Cardiac fibroblast (primary cell): ENCODE measurements around the gene SH3RF3.

Experiments used
- DNase-seq, 2 donors: peaks; one replicate each; pipeline versions ENCODE4 v3.0.0 to v3.0.0-alpha.2; 2010; ENCODE audit warnings: low read depth in 2 of 2
- H3K4me3 ChIP-seq, 2 donors: replicated peaks in 1 of 2; 1 replicate in 1 of 2; 2 replicates in 1 of 2; pipeline ENCODE4 v1.5.1; 2011; ENCODE audit warnings: low read depth in 2 of 2, low read length in 2 of 2, mild to moderate bottlenecking in 2 of 2, moderate library complexity in 1 of 2
- CTCF ChIP-seq: IDR thresholded peaks from one replicate; pipeline ENCODE4 v1.5.1; 2011; ENCODE audit warnings: low read depth, mild to moderate bottlenecking, low read length, inconsistent platforms

SH3RF3 gene

GRCh38 chr2:109401370-109401769, 272.4 kb downstream of the SH3RF3 start:
- no peak for DNase-seq
- TF ChIP-seq CTCF, result no peak

GRCh38 chr2:109402180-109402579, 273.2 kb downstream of the SH3RF3 start:
- no peak overlapping the region for H3K4me3 ChIP-seq
- TF ChIP-seq CTCF, result no peak
- no peak for DNase-seq

More at GRCh38 chr2:109401370-109401769, 272.4 kb downstream of the SH3RF3 start:
- no peak overlapping the region for H3K4me3 ChIP-seq

- H3K4me3 ChIP-seq, result no peak overlapping the region
- no peak for TF ChIP-seq CTCF
- no peak for DNase-seq
Observed at GRCh38 chr2:109402980-109403840, 274.2 kb downstream of the SH3RF3 start.

- TF ChIP-seq CTCF, result no peak
- no peak overlapping the region for H3K4me3 ChIP-seq
- no peak for DNase-seq
Observed at GRCh38 chr2:109403841-109404201, 274.8 kb downstream of the SH3RF3 start.

- DNase-seq, result no peak
- H3K4me3 ChIP-seq, result no peak overlapping the region
- TF ChIP-seq CTCF, result no peak
Observed at GRCh38 chr2:109404681-109405080, 275.7 kb downstream of the SH3RF3 start.

GRCh38 chr2:109405873-109406272, 276.9 kb downstream of the SH3RF3 start:
- TF ChIP-seq CTCF, result no peak
- DNase-seq, result no peak
- no peak overlapping the region for H3K4me3 ChIP-seq

- no peak for DNase-seq
- TF ChIP-seq CTCF, result no peak
- H3K4me3 ChIP-seq, result no peak overlapping the region
Observed at GRCh38 chr2:109406301-109406700, 277.3 kb downstream of the SH3RF3 start.
